Fibroblast of the aortic adventitia (primary cell): ENCODE measurements around the gene CPSF4L. TPM values are rescaled to one million over a fixed set of nuclear protein-coding genes. Genes with fewer than 3 reads are reported as not detected.

Experiments
- DNase-seq: peaks from one replicate; pipeline ENCODE4 v3.0.0-alpha.2; 2010; ENCODE audit warnings: low read depth
- H3K4me3 ChIP-seq: 2 replicates; pipeline ENCODE4 v1.5.1; 2011; ENCODE audit warnings: low read depth, mild to moderate bottlenecking, control low read depth, low read length, moderate library complexity
- CTCF ChIP-seq: IDR thresholded peaks from 2 replicates; pipeline ENCODE4 v1.5.1; 2011; ENCODE audit warnings: mild to moderate bottlenecking, low read length, control low read depth, inconsistent platforms; ENCODE audit not compliant: insufficient read depth
- total RNA-seq: library from RNA; depleted of rRNA; stranded (reverse); fragments of >200 nt; gene quantifications from 2 replicates; pipeline ENCODE4 v1.2.3, GENCODE V29; 2012; ENCODE audit warnings: low replicate concordance

The CPSF4L gene
- total RNA-seq, 1 donor, result not detected

DNA sequence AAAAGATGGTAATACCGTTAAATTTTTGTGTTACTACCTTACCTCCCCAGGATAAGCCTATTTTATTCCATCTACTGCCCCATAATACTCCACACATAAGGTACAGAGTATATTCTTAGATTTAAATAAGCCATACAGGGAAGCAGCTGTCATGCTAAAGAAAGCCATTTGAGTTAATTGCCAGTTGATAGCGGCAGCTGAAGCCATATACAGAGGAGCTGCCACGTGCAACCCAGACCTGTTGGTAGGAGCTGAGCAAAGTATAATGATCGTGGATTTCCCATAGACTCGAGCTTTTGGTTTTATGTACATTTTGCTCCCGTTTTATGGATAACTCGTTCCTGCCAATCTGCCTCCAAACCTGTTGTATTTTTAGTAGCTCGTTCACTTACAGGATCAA lies 12.0 kb downstream of the CPSF4L start:
- DNase-seq, result no peak
- TF ChIP-seq CTCF, result no peak
- no peak overlapping the region for H3K4me3 ChIP-seq

GRCh38 chr17:73248532-73248931 lies 13.1 kb downstream of the CPSF4L start:
- no peak overlapping the region for H3K4me3 ChIP-seq
- DNase-seq, result no peak
- no peak for TF ChIP-seq CTCF

- peak; percentile 22 for DNase-seq
Observed at GRCh38 chr17:73247726-73248125, 14.0 kb downstream of the CPSF4L start.

DNA sequence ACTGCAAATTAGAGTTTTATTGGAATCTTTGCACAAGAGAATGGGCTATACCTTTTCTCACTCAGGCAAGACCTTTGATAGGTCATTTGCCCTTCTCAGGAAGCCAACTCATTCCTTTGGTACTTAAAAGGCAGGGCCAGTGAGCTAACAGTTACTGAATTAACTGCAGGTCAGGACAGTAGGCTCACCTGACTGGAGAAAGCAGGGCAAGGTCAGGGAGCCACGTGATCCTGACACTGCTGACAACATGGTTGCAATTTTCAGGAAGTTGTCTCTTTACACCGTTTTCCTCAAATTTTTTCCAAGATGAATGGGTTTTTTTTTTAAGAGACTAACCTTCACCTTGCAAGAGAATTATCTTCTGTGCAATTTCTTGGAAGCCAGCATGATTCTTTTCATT lies 21.1 kb downstream of the CPSF4L start:
- H3K4me3 ChIP-seq, result no peak overlapping the region
- no peak for TF ChIP-seq CTCF
- DNase-seq, result no peak

More at GRCh38 chr17:73247726-73248125, 14.0 kb downstream of the CPSF4L start:
- H3K4me3 ChIP-seq, result no peak overlapping the region
- peak; percentile 26 for TF ChIP-seq CTCF

DNA sequence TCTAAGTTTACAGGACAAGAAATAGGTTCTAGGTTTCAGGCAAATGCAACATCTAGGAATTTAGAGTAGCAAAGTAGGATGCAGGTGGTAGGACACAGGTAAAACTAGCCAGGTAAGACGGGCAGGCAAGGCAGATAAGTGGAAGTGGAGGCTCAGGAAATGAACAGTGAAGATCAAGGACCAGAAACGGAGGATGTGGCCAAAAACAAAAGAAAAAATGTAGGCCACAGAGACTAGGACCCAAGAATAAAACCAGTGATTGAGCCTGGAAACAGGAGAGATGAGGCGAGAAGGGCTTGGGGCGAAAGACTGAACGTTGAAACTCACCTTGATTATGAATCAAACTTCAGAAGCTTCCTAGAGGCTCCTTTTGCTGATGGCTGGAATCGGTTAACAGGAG lies 24.0 kb downstream of the CPSF4L start:
- TF ChIP-seq CTCF, result no peak
- DNase-seq, result no peak
- no peak overlapping the region for H3K4me3 ChIP-seq

DNA sequence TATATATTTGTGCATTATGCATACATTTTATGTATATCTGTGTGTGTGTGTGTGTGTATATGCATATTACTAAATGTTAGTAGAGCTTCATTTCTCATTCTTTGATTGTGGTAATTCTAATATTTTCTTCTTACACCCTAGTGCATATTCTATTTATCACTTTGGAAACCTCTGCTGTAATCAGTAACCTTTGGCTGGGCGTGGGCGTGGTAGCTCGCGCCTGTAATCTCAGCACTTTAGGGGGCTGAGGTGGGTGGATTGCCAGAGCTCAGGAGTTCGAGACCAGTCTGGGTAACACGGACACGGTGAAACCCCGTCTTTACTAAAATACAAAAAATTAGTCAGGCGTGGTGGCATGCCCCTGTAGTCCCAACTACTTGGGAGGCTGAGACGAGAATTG lies 26.9 kb downstream of the CPSF4L start:
- TF ChIP-seq CTCF, result no peak
- no peak for DNase-seq
- H3K4me3 ChIP-seq, result no peak overlapping the region

DNA sequence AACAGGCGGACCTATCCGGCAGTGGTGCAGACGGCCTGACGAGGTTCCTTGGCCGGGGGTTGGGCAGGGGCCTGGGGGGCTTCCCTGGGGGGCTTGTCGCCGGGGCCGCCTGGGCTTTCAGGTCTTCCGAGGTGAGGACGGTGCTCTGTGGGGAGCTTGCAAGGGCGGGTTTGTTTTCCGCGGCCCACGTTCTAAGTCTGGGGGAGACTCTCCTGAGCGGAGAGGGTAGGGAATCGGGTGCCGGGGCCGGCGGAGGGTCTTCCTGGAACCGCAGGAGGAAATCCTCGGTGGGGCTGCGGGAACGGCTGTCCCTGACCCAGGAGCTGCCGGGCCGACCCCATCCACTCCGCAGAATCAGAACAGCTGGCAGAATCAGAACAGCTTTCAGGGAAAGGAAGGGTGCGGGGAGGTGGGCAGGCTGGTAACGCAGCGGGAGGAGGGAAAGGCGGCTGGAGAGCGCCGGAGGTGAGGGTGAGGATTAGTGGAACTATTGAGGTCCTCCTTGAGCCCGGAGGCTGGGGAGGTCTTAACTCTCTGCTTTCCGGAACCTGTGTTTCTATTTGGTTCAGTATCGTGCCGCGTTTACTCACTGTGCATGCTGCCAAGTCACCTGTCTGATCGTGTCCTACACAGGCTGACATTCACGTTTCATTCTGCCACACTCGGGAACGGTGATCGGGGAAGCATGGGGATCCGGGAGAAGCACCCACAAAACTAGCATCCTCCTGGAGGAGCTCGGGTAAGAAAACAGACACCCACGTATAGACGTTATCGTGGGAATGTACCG lies 28.9 kb downstream of the CPSF4L start:
- DNase-seq, result peak; percentile 23
- TF ChIP-seq CTCF, result no peak

More for the DNA sequence above, 28.9 kb downstream of the CPSF4L start:
- H3K4me3 ChIP-seq, result peak overlapping the region; percentile 89
